Measurements from ENCODE around the gene SLCO6A1. TPM values are rescaled to one million over a fixed set of nuclear protein-coding genes. Genes with fewer than 3 reads are reported as not detected.

SLCO6A1 gene
- total RNA-seq: not detected
- long read RNA-seq: 0 reads

DNA sequence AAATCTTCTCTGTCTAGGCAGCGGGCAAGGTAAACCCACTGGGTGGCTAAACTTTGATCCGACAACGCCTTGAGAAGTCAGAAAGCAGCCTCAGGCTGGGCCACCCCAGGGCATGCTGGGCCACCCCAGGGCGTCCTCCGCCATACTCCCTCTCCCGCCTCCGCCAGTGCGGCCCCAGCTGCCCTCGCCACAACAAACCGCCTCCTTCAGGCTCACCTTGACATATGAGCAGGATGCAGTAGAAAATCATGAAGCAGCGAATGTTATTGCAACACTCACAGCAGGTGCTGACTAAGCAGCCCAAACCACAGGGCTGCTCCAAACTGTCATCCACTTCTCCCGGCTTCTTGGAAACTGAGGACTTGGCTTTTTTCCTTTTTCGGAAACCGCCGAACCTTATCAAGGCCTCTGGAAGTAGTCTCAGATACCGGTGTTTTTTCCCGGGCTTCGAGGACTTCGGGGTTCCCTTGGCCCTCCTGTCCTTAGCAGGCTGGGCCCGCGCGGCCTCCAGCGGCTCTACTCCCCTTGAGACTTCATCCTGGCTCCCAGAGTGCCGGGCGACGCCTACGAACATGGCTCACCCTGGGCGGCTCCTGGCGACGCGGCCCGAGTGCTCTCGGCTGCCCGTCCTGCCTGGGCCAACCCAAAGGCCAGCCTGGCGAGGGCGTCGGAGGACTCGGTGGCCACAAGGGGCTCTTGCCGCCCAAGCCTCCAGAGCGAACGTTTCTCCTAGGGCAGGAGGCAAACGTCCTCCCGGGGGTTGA lies at the start of gene SLCO6A1:
Gene SLCO6A1, minus strand, starts transcription at position 731 of the 764 bp plus-strand sequence. Its CDS starts 157 bp downstream, at position 574.
- DNase-seq: no peak
- TF ChIP-seq CTCF (IDR thresholded peaks at IDR 0.05; ENCODE audit: borderline replicate concordance): no peak
- Histone ChIP-seq H3K36me3 (no peaks in the 10 kb centered on the region), H3K4me3 (no peak within 1 kb of the TSS), H3K27me3 (ENCODE audit: low read depth) (no peaks in the 10 kb centered on the region), H3K4me1 (no peaks in the 10 kb centered on the region), H3K27ac (replicated peaks) (no peak within 1 kb of the TSS), H3K9me3 (replicated peaks) (no peaks in the 10 kb centered on the region)
- intact Hi-C loops (cut with micrococcal nuclease): no loop called here

DNA sequence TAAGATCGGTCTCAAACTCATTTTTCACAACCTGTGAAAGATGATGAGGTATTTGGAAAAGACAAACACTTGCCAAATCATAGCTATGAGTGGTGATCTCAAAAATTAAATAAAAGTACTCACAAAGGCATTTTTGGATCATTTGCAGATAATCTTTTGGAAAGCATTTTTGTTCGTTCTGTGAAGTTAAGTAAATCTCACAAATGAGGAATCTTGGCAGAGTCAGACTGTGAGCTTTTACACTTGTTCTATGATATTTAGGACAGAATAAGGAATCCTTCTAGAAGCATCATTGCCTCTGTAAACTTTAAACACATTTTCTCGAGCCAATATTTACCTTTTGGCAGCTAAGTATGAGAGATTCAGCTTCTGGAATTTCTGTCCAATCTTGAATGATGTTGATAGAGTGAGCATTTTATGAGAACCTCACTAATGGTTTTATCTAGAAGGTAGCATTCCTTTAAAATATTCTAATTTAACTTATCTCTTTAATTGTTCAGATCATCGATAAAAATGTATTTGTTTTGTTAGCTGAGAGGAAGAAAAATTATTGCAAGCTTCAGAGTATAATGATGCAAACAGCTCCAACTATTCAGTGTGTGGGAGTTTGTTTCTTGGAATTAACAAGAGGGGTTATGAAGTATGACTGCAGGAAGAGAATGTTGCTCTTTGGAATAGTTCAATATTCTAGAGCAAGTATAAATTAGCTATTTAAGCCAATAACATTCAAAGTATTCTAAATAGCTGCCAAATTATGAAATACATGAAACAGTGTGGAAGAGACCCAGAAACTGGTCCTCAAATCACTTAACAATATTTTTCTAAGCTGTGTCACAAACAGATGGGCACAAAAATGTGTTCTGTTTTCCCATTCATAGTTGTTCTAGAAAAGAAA lies 48.6 kb upstream of the SLCO6A1 start:
- Histone ChIP-seq H3K9me3 (replicated peaks) (no peaks in the 10 kb centered on the region), H3K27ac (replicated peaks) (peak overlapping the region; percentile 36), H3K4me3 (no peak overlapping the region), H3K4me1 (no peaks in the 10 kb centered on the region), H3K27me3 (ENCODE audit: low read depth) (no peaks in the 10 kb centered on the region), H3K36me3 (no peaks in the 10 kb centered on the region)
- TF ChIP-seq CTCF (IDR thresholded peaks at IDR 0.05; ENCODE audit: borderline replicate concordance): no peak
- no peak for DNase-seq
- intact Hi-C loops (cut with micrococcal nuclease): no loop called here

DNA sequence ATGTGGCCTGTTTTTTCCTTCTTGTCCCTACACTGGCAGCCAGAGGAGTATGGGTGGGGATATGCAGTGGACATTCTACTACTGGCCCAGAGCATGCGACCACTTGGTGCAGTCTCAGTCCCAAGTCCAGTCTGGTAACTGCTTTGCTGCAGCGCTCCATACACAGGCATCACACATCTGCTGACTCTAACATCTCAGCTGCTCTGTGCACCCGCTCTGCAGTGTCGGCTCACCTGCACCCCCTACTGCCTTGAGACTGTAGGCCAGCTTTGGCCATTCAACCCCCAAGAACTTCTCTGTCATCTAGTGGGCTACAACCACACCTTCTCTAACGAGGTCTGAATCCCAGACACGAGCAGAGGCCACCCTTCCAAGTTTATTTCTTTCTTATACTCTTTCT lies 46.4 kb upstream of the SLCO6A1 start:
- Histone ChIP-seq H3K4me1 (no peaks in the 10 kb centered on the region), H3K27me3 (ENCODE audit: low read depth) (no peaks in the 10 kb centered on the region), H3K36me3 (no peaks in the 10 kb centered on the region), H3K27ac (replicated peaks) (no peak overlapping the region), H3K4me3 (no peak overlapping the region), H3K9me3 (replicated peaks) (peaks cover 9% of the 10 kb centered on the region)
- TF ChIP-seq CTCF (IDR thresholded peaks at IDR 0.05; ENCODE audit: borderline replicate concordance): peak; percentile 23
- no peak for DNase-seq
- intact Hi-C loops (cut with micrococcal nuclease): no loop called here

- Histone ChIP-seq H3K27me3 (ENCODE audit: low read depth) (no peaks in the 10 kb centered on the region), H3K36me3 (no peaks in the 10 kb centered on the region), H3K4me3 (no peak overlapping the region), H3K9me3 (replicated peaks) (peaks cover 9% of the 10 kb centered on the region), H3K4me1 (no peaks in the 10 kb centered on the region), H3K27ac (replicated peaks) (no peak overlapping the region)
- intact Hi-C loops (cut with micrococcal nuclease): no loop called here
- no peak for DNase-seq
- no peak for TF ChIP-seq CTCF (IDR thresholded peaks at IDR 0.05; ENCODE audit: borderline replicate concordance)
These were observed 43.3 kb upstream of the SLCO6A1 start for GRCh38 chr5:102542057-102542456.

- Histone ChIP-seq H3K4me1 (no peaks in the 10 kb centered on the region), H3K27ac (replicated peaks) (no peak overlapping the region), H3K4me3 (no peak overlapping the region), H3K9me3 (replicated peaks) (peaks cover 9% of the 10 kb centered on the region), H3K27me3 (ENCODE audit: low read depth) (no peaks in the 10 kb centered on the region), H3K36me3 (no peaks in the 10 kb centered on the region)
- no peak for DNase-seq
- no peak for TF ChIP-seq CTCF (IDR thresholded peaks at IDR 0.05; ENCODE audit: borderline replicate concordance)
- intact Hi-C loops (cut with micrococcal nuclease): no loop called here
These were observed 41.4 kb upstream of the SLCO6A1 start for GRCh38 chr5:102539996-102540728.
